ENCODE results near the gene SURF2.

Gene SURF2

GRCh38 chr9:133347985-133348717 lies 8.2 kb upstream of the SURF2 start, which contains the start of the genes MED22 and RPL7A:
Gene MED22 (minus strand): TSS chr9:133348131. CDS start chr9:133346662, 1,469 bp downstream.
Gene RPL7A (plus strand): TSS chr9:133348218. CDS start chr9:133348244, 26 bp downstream.
- TF ChIP-seq CTCF (IDR thresholded peaks at IDR 0.05; ENCODE audit: control insufficient read depth, extremely low read depth, insufficient read depth): no peak
- DNase-seq (ENCODE audit: low read depth): peak; percentile 91
- peak within 1 kb of the TSS; percentile 97 for H3K4me3 ChIP-seq (ENCODE audit: low read depth, low read length)

GRCh38 chr9:133348718-133349573 lies 7.4 kb upstream of the SURF2 start:
- no peak for TF ChIP-seq CTCF (IDR thresholded peaks at IDR 0.05; ENCODE audit: control insufficient read depth, extremely low read depth, insufficient read depth)
- DNase-seq (ENCODE audit: low read depth): no peak
- H3K4me3 ChIP-seq (ENCODE audit: low read depth, low read length): peak overlapping the region; percentile 97

- peak overlapping the region; percentile 97 for H3K4me3 ChIP-seq (ENCODE audit: low read depth, low read length)
- no peak for TF ChIP-seq CTCF (IDR thresholded peaks at IDR 0.05; ENCODE audit: control insufficient read depth, extremely low read depth, insufficient read depth)
- DNase-seq (ENCODE audit: low read depth): no peak
Measured at GRCh38 chr9:133349965-133350616, 6.3 kb upstream of the SURF2 start.

GRCh38 chr9:133351526-133351907 lies 4.8 kb upstream of the SURF2 start:
- no peak for DNase-seq (ENCODE audit: low read depth)
- H3K4me3 ChIP-seq (ENCODE audit: low read depth, low read length): no peak overlapping the region
- no peak for TF ChIP-seq CTCF (IDR thresholded peaks at IDR 0.05; ENCODE audit: control insufficient read depth, extremely low read depth, insufficient read depth)

GRCh38 chr9:133351908-133352634 lies 4.3 kb upstream of the SURF2 start:
- peak; percentile 77 for TF ChIP-seq CTCF (IDR thresholded peaks at IDR 0.05; ENCODE audit: control insufficient read depth, extremely low read depth, insufficient read depth)
- H3K4me3 ChIP-seq (ENCODE audit: low read depth, low read length): no peak overlapping the region
- DNase-seq (ENCODE audit: low read depth): peak; percentile 69

GRCh38 chr9:133352635-133353340 lies 3.6 kb upstream of the SURF2 start:
- DNase-seq (ENCODE audit: low read depth): no peak
- H3K4me3 ChIP-seq (ENCODE audit: low read depth, low read length): no peak overlapping the region
- no peak for TF ChIP-seq CTCF (IDR thresholded peaks at IDR 0.05; ENCODE audit: control insufficient read depth, extremely low read depth, insufficient read depth)
